WTC11 (cell line): ENCODE measurements around the gene ABCA12. TPM values are rescaled to one million over a fixed set of nuclear protein-coding genes. Genes with fewer than 3 reads are reported as not detected.

Experiments used
- ATAC-seq: fragments of 200-7000 bp; cut with Tn5 transposase; 2 replicates; pipeline ENCODE4 v1.10.0; 2021; ENCODE audit warnings: mild to moderate bottlenecking, moderate library complexity
- CTCF ChIA-PET: fragments of 300-600 bp; sonication (Branson Sonifier 250); formaldehyde crosslinking; loops from one replicate; lab custom pipeline; 2021; ENCODE audit warnings: antibody characterized with exemption; lab: Charles Lee
- POLR2A ChIA-PET: fragments of 350-600 bp; sonication (Branson Sonifier 250); formaldehyde crosslinking; loops from one replicate; lab custom pipeline; 2021; ENCODE audit warnings: antibody characterized with exemption; lab: Charles Lee
- DNase-seq: peaks from one replicate; pipeline ENCODE4 v3.0.0; 2021; ENCODE audit warnings: low spot score
- H3K27ac Mint-ChIP-seq: 2 replicates; pipeline ENCODE4 v1.8.0; 2021; ENCODE audit warnings: mixed read lengths
- H3K27me3 Mint-ChIP-seq: 2 replicates; pipeline ENCODE4 v1.8.0; 2021; ENCODE audit warnings: low read depth, mild to moderate bottlenecking, moderate library complexity, mixed read lengths
- H3K36me3 Mint-ChIP-seq: 2 replicates; pipeline ENCODE4 v1.8.0; 2021; ENCODE audit warnings: mixed read lengths
- H3K4me1 Mint-ChIP-seq: 2 replicates; pipeline ENCODE4 v1.8.0; 2022; ENCODE audit warnings: mixed read lengths
- H3K4me3 Mint-ChIP-seq: 2 replicates; pipeline ENCODE4 v1.8.0; 2021; ENCODE audit warnings: mild to moderate bottlenecking, moderate library complexity, mixed read lengths
- H3K9me3 Mint-ChIP-seq: 2 replicates; pipeline ENCODE4 v1.8.0; 2021; ENCODE audit warnings: mixed read lengths
- CREB1 ChIP-seq: sonication (generic); formaldehyde crosslinking; IDR thresholded peaks from 2 replicates; pipeline ENCODE4 v1.8.0; 2023; ENCODE audit warnings: mild to moderate bottlenecking, missing genetic modification reagents
- E2F1 ChIP-seq: sonication (generic); formaldehyde crosslinking; IDR thresholded peaks from 2 replicates; pipeline ENCODE4 v1.8.0; 2022; ENCODE audit warnings: mild to moderate bottlenecking, missing genetic modification reagents
- ELF4 ChIP-seq: sonication (generic); formaldehyde crosslinking; IDR thresholded peaks from 2 replicates; pipeline ENCODE4 v1.8.1; 2022; ENCODE audit warnings: low read depth, mild to moderate bottlenecking, moderate library complexity, missing genetic modification reagents
- HMGA2 ChIP-seq: fragments of 250-450 bp; sonication (Bioruptor Pico); IDR thresholded peaks from 2 replicates; pipeline ENCODE4 v1.4.0; 2021; ENCODE audit warnings: mild to moderate bottlenecking, moderate library complexity
- HMGXB4 ChIP-seq: sonication (generic); formaldehyde crosslinking; IDR thresholded peaks from 2 replicates; pipeline ENCODE4 v1.8.1; 2023; ENCODE audit warnings: mild to moderate bottlenecking, moderate library complexity, missing genetic modification reagents
- IRF1 ChIP-seq: sonication (generic); formaldehyde crosslinking; IDR thresholded peaks from 2 replicates; pipeline ENCODE4 v1.8.0; 2023; ENCODE audit warnings: missing genetic modification reagents
- IRF2 ChIP-seq: sonication (generic); formaldehyde crosslinking; IDR thresholded peaks from 2 replicates; pipeline ENCODE4 v1.8.0; 2022; ENCODE audit warnings: low read depth, missing genetic modification reagents, borderline replicate concordance
- JAZF1 ChIP-seq: fragments of 250-450 bp; sonication (Bioruptor Pico); IDR thresholded peaks from 2 replicates; pipeline ENCODE4 v1.9.0; 2021; ENCODE audit warnings: moderate library complexity, mild to moderate bottlenecking, inconsistent platforms
- MAX ChIP-seq: sonication (generic); formaldehyde crosslinking; IDR thresholded peaks from 2 replicates; pipeline ENCODE4 v1.8.0; 2022; ENCODE audit warnings: mild to moderate bottlenecking, missing genetic modification reagents
- MLX ChIP-seq: sonication (generic); formaldehyde crosslinking; IDR thresholded peaks from 2 replicates; pipeline ENCODE4 v1.8.1; 2023; ENCODE audit warnings: mild to moderate bottlenecking, missing genetic modification reagents, moderate library complexity
- NR3C1 ChIP-seq: sonication (generic); formaldehyde crosslinking; conservative IDR thresholded peaks from 2 replicates; pipeline ENCODE4 v1.8.1; 2023; ENCODE audit warnings: low read depth, mild to moderate bottlenecking, missing genetic modification reagents
- PRDM15 ChIP-seq: sonication (generic); formaldehyde crosslinking; IDR thresholded peaks from 2 replicates; pipeline ENCODE4 v1.8.0; 2022; ENCODE audit warnings: missing genetic modification reagents
- SOX15 ChIP-seq: fragments of 250-450 bp; sonication (Bioruptor Pico); IDR thresholded peaks from 2 replicates; pipeline ENCODE4 v1.9.0; 2021; ENCODE audit warnings: mild to moderate bottlenecking
- ZNF138 ChIP-seq: sonication (generic); formaldehyde crosslinking; conservative IDR thresholded peaks from 2 replicates; pipeline ENCODE4 v1.8.1; 2022; ENCODE audit warnings: mild to moderate bottlenecking, moderate library complexity, missing genetic modification reagents
- ZNF232 ChIP-seq: sonication (generic); formaldehyde crosslinking; IDR thresholded peaks from 2 replicates; pipeline ENCODE4 v1.8.0; 2022; ENCODE audit warnings: mild to moderate bottlenecking, missing genetic modification reagents
- ZNF512 ChIP-seq: sonication (generic); formaldehyde crosslinking; IDR thresholded peaks from 2 replicates; pipeline ENCODE4 v1.8.1; 2022; ENCODE audit warnings: missing genetic modification reagents, borderline replicate concordance
- total RNA-seq: library from RNA; stranded (reverse); gene quantifications from 3 replicates; pipeline ENCODE4 v1.2.3, GENCODE V29; 2021

ABCA12 gene
- total RNA-seq, 1 experiment from 2014 or later: 0.04 TPM

- Mint-ChIP-seq H3K4me1 (peaks cover 2% of the 10 kb centered on the region; the same call in 1 of the 2 replicates), H3K4me3 (no peak overlapping the region), H3K27me3 (no peaks in the 10 kb centered on the region), H3K36me3 (no peaks in the 10 kb centered on the region), H3K27ac (no peak overlapping the region), H3K9me3 (no peaks in the 10 kb centered on the region)
- DNase-seq (no peak), ATAC-seq (no peak)
- ChIA-PET CTCF (no interaction called here), POLR2A (no interaction called here)
- no peak for TF ChIP-seq ZNF512
- no peak for TF ChIP-seq E2F1 (CRISPR knock-in tag)
- no peak for TF ChIP-seq IRF2
- no peak for TF ChIP-seq MLX (CRISPR knock-in tag)
- no peak for TF ChIP-seq NR3C1 (CRISPR knock-in tag)
- no peak for TF ChIP-seq IRF1 (CRISPR knock-in tag)
- TF ChIP-seq HMGA2 (CRISPR knock-in tag): no peak
- no peak for TF ChIP-seq SOX15
- TF ChIP-seq PRDM15: no peak
- no peak for TF ChIP-seq ZNF138 (CRISPR knock-in tag)
- no peak for TF ChIP-seq ELF4 (CRISPR knock-in tag)
- TF ChIP-seq CREB1: no peak
- no peak for TF ChIP-seq ZNF232 (CRISPR knock-in tag)
- TF ChIP-seq HMGXB4 (CRISPR knock-in tag): no peak
Observed at GRCh38 chr2:215063526-215063925, 74.9 kb downstream of the ABCA12 start.

- CTCF ChIA-PET: no interaction called here
Observed at GRCh38 chr2:215060861-215061536, 77.4 kb downstream of the ABCA12 start.

More at GRCh38 chr2:215060861-215061536, 77.4 kb downstream of the ABCA12 start:
- peak; percentile 47; the same call in 1 of the 2 replicates for ATAC-seq
- Mint-ChIP-seq H3K9me3 (no peaks in the 10 kb centered on the region), H3K36me3 (no peaks in the 10 kb centered on the region), H3K4me3 (no peak overlapping the region), H3K4me1 (no peaks in the 10 kb centered on the region), H3K27ac (no peak overlapping the region), H3K27me3 (no peaks in the 10 kb centered on the region)
- TF ChIP-seq MAX (CRISPR knock-in tag) (no peak), HMGXB4 (CRISPR knock-in tag) (no peak), JAZF1 (CRISPR knock-in tag) (no peak)
- POLR2A ChIA-PET: no interaction called here
- no peak for DNase-seq
